Ovary (tissue), 9 donors: ENCODE data around the gene CAMTA2. TPM values are rescaled to one million over a fixed set of nuclear protein-coding genes. Genes with fewer than 3 reads are reported as not detected.
"Not testable (repeated sequence)": the region's sequence is repeated elsewhere in the genome, so short reads cannot be mapped to it uniquely, and the experiment has no call there.

ENCODE experiments used
- DNase-seq, 5 donors: peaks; one replicate each; pipeline ENCODE4 v3.0.0-alpha.2; 2019 to 2020
- H3K27ac ChIP-seq, 2 donors: fragments of 200-600 bp; one replicate each; pipeline versions ENCODE4 v1.5.1 to v1.8.0; 2019 to 2022
- H3K27me3 ChIP-seq: fragments of 200-600 bp; one replicate; pipeline ENCODE4 v1.8.0; 2022
- H3K36me3 ChIP-seq: fragments of 200-600 bp; sonication (generic); one replicate; pipeline ENCODE4 v1.5.1; 2019
- H3K4me1 ChIP-seq: one replicate; pipeline ENCODE4 v1.8.1; 2013; ENCODE audit warnings: mild to moderate bottlenecking, moderate library complexity; ENCODE audit not compliant: insufficient read depth
- H3K4me3 ChIP-seq: fragments of 200-600 bp; sonication (generic); one replicate; pipeline ENCODE4 v1.5.1; 2017
- H3K9me3 ChIP-seq, 2 donors: fragments of 200-600 bp in 1 of 2; sonication (generic) in 1 of 2; one replicate each; pipeline versions ENCODE4 v1.5.1 to v1.8.1; 2013 to 2019; ENCODE audit warnings: mild to moderate bottlenecking in 1 of 2, moderate library complexity in 1 of 2
- EP300 ChIP-seq: sonication (generic); formaldehyde crosslinking; IDR thresholded peaks from one replicate; pipeline ENCODE4 v1.6.1; 2017; ENCODE audit warnings: antibody characterized with exemption
- POLR2A ChIP-seq: fragments of 450-650 bp; IDR thresholded peaks from one replicate; pipeline ENCODE4 v1.6.1; 2017; ENCODE audit warnings: antibody characterized with exemption, mild to moderate bottlenecking, moderate library complexity
- WGBS, 3 donors: extraction: QIAGEN DNeasy Blood & Tissue Kit in 1 of 3; methylation state at CpG; one replicate each; pipeline versions ENCODE4 v1.1.5 to v1.1.7; 2013 to 2017; 5-methylcytosine and 5-hydroxymethylcytosine counted together
- intact Hi-C, 4 donors: fragments of 100-400 bp; cut with DNase I; formaldehyde crosslinking; loops; one replicate each; pipeline versions ENCODE4 v1.11.0 to v1.15.1; 2022 to 2023
- polyA plus RNA-seq, 2 donors: library from polyadenylated mRNA; stranded (reverse); fragments of 200-250 nt in 1 of 2; fragments of 350-450 nt in 1 of 2; fragmentation: Illumina TruSeq in 1 of 2; extraction: RNeasy Lipid Tissue Mini Kit (QIAGEN cat#74804) in 1 of 2; gene quantifications; one replicate each; pipeline ENCODE4 v1.2.3, GENCODE V29; 2013 to 2014
- total RNA-seq, 7 donors: library from RNA; depleted of rRNA in 2 of 7; stranded (reverse); fragments of >200 nt in 2 of 7; fragmentation: NEBNext Ultra II Directional in 3 of 7; extraction: Animal tissue kit (Norgen Biotek cat#: 25700) in 3 of 7; gene quantifications; one replicate each; pipeline versions ENCODE4 v1.1.0 to v1.2.4, GENCODE V29; 2016 to 2023
- TF ChIP-seq, protein P1 (sequence below), 3 donors: fragments of 450-650 bp in 2 of 3; fragments of 200-600 bp in 1 of 3; IDR thresholded peaks; one replicate each; pipeline versions ENCODE4 v1.5.1 to v1.8.0; 2016 to 2022; ENCODE audit warnings: antibody characterized with exemption in 3 of 3, mild to moderate bottlenecking in 1 of 3
- donor health status: DM: no; HTN: no; CAD: no; lungs with moderate emphysema.
- donor health status: DM: no; HTN: no; CAD: no.
- donor health status: Bipolar disorder and iron deficiency.
- donor health status: DM: yes; HTN: yes; CAD: no.
- donor health status: DM: no; HTN: no; CAD: no.
- donor health status: DM: yes; HTN: yes; CAD: no.

CAMTA2 gene
- total and polyA plus RNA-seq, 9 donors = 10.2 to 71.2 (median 33.0) TPM

DNA sequence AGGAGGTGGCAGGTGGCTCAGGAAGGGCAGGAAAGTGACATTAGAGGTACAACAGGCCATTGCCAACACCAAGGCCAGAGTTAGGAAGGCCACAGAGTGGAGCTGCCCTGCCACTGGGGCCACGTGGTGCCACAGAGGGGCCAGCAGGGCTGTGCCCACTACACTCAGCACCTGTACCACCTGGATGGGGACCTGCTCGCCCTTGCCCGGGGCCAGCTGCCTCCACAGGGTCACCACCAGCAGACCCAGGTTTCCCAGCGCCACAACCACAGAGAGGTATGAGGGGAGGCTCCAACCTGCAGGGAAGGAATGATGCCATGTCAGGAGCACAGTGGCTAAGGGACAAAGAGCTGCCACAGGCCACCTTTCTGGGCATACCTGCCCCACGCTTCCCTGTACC, 46.6 kb upstream of the CAMTA2 start:
- 83 to 88% (median 86%) methylated on average over 4 to 5 of the region's 5 CpGs for WGBS, 3 donors
- intact Hi-C loops = no loop called here
- Histone ChIP-seq H3K9me3 (no peaks in the 10 kb centered on the region), H3K36me3 (no peaks in the 10 kb centered on the region), H3K27ac (no peak overlapping the region), H3K4me3 (no peak overlapping the region), H3K4me1 (peaks cover 2% of the 10 kb centered on the region), H3K27me3 (no peaks in the 10 kb centered on the region)
- TF ChIP-seq, protein P1, sequence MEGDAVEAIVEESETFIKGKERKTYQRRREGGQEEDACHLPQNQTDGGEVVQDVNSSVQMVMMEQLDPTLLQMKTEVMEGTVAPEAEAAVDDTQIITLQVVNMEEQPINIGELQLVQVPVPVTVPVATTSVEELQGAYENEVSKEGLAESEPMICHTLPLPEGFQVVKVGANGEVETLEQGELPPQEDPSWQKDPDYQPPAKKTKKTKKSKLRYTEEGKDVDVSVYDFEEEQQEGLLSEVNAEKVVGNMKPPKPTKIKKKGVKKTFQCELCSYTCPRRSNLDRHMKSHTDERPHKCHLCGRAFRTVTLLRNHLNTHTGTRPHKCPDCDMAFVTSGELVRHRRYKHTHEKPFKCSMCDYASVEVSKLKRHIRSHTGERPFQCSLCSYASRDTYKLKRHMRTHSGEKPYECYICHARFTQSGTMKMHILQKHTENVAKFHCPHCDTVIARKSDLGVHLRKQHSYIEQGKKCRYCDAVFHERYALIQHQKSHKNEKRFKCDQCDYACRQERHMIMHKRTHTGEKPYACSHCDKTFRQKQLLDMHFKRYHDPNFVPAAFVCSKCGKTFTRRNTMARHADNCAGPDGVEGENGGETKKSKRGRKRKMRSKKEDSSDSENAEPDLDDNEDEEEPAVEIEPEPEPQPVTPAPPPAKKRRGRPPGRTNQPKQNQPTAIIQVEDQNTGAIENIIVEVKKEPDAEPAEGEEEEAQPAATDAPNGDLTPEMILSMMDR (IDR thresholded peaks at IDR 0.05) = no peak
- TF ChIP-seq EP300 (no peak), POLR2A (no peak)
- no peak for DNase-seq

DNA sequence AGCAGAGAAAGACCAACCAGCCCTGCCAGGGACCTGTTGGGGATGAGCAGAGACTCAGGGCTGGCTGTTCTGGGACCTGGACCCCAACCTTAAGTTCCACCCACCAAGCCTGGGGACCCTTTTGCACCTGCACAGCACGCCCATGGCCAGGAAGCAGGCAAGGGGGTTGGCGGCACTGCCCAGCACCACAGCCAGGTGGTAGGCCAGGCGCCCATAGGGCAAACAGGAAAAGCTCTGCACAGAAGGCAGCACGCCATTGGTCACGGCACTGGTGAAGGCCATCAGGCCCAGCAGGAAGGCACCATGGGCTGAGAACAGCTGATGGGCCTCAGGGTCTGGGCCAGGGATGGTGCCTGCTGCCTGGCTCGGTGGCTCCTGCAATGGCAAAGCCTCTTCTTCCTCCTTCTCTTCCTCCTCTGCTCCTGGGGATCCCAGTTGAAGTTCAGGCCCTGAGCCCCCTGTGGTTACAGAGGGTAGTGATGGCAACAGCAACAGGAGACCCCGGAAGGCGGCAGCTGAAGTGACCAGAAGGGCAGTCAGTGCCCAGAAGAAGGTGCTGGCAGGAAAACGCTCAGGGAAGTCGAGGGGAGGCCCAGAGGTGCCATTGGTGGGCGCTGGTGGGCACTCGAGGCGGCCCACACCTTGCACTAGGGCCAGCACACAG, 46.0 kb upstream of the CAMTA2 start:
- 81 to 92% (median 81%) methylated on average over 13 of the region's 13 CpGs for WGBS, 3 donors

DNA sequence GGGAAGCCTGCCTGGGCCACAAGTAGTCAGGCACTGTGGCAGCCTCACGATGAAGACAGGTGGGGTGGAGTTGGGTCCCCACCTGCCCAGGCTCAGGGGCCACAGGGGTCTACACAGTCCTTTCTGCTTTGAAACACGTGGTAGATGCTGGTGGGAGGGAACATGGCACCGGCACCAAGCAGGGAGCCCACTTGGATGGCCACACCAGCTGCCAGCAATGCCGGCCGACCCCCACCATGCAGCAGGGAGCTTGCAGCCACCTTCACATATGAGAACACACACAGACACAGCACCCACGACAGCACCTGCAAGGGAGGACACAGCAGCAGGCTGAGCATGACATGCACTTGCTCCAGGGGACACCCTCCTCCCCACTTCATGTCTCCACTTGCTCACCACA, 45.4 kb upstream of the CAMTA2 start:
- intact Hi-C loops = no loop called here
- 84 to 90% (median 85%) methylated on average over 6 of the region's 6 CpGs for WGBS, 3 donors

More for the DNA sequence above, 46.0 kb upstream of the CAMTA2 start:
- H3K4me3 ChIP-seq = no peak overlapping the region
- no peak for TF ChIP-seq EP300
- TF ChIP-seq POLR2A = no peak
- TF ChIP-seq, protein P1 (IDR thresholded peaks at IDR 0.05) = no peak
- no peaks in the 10 kb centered on the region for H3K27me3 ChIP-seq
- H3K4me1 ChIP-seq = peaks cover 2% of the 10 kb centered on the region
- H3K27ac ChIP-seq = no peak overlapping the region
- no peaks in the 10 kb centered on the region for H3K9me3 ChIP-seq
- DNase-seq = no peak
- intact Hi-C loops = no loop called here
- H3K36me3 ChIP-seq = no peaks in the 10 kb centered on the region

DNA sequence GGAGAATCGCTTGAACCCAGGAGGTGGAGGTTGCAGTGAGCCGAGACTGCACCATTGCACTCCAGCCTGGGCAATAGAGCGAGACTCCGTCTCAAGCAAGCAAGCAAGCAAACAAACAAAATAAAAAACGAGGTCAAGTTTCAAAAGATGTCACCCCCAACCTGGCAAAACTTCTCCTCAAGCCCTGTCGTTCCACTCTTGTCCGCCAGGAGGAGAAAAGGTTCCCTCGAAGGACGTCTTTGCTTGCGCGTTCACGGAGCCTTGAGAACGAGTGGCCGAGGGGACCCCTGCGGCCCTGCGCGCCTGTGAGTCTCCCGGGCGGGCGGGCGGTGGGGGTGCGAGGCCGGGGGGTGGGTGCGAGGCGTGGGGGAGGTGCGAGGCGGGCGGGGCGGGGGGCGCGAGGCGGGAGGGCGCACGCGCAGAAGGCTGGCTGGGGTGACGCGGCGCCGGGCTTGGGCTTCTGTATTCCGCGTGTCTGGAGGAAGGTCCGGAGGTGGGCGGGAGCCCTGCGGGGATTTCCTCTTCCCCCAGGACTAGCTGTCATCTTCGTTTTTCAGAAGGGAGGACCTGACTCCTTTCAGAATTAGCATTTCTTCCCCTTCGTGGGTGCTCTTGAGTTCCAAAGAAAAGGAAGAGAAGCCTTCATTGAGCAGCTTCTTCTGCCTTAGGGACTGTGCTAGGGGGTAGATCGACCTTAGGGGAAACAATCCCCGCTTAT, 44.0 kb upstream of the CAMTA2 start:
- DNase-seq = peak; percentile 73 to 82 (median 81)
- no peaks in the 10 kb centered on the region for H3K36me3 ChIP-seq
- H3K27me3 ChIP-seq = no peaks in the 10 kb centered on the region

More for the DNA sequence above, 45.4 kb upstream of the CAMTA2 start:
- DNase-seq = no peak
- Histone ChIP-seq H3K4me1 (peaks cover 2% of the 10 kb centered on the region), H3K27me3 (no peaks in the 10 kb centered on the region), H3K36me3 (no peaks in the 10 kb centered on the region), H3K4me3 (no peak overlapping the region), H3K9me3 (no peaks in the 10 kb centered on the region), H3K27ac (no peak overlapping the region)
- TF ChIP-seq, protein P1 (IDR thresholded peaks at IDR 0.05) = no peak
- TF ChIP-seq POLR2A = no peak

DNA sequence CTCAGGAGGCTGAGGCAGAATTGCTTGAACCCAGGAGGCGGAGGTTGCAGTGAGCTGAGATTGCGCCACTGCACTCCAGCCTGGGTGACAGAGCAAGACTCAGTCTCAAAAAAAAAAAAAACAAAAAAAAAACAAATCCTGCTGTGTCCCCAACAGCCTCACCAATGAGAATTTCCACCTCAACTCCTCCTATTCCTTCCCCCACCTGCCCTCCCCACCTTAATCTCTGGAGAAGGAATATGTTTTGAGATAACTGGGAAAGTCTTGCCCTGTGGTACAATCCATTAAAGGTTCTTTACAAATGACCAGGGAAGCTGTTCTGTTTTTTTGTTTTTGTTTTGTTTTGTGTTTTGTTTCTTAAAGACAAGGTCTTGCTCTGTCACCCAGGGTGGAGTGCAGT, 42.7 kb upstream of the CAMTA2 start:
- intact Hi-C loops, H3K4me3 ChIP-seq, DNase-seq, H3K9me3 ChIP-seq, H3K27ac ChIP-seq, H3K27me3 ChIP-seq, H3K4me1 ChIP-seq, H3K36me3 ChIP-seq: not testable (repeated sequence)
- 91 to 96% (median 94%) methylated on average over 2 of the region's 2 CpGs for WGBS, 3 donors

More for the DNA sequence above, 44.0 kb upstream of the CAMTA2 start:
- intact Hi-C loops = no loop called here
- TF ChIP-seq, protein P1 (IDR thresholded peaks at IDR 0.05) = peak; percentile 47 to 74 (median 65)
- no peak for TF ChIP-seq EP300
- H3K27ac ChIP-seq = no peak overlapping the region
- H3K4me3 ChIP-seq = peak overlapping the region; percentile 29
- peaks cover 2% of the 10 kb centered on the region for H3K4me1 ChIP-seq
- no peaks in the 10 kb centered on the region for H3K9me3 ChIP-seq
- WGBS, 3 donors = 3 to 4% (median 4%) methylated on average over 31 to 48 of the region's 48 CpGs
